Measurements from ENCODE around the gene RFTN1. TPM values are rescaled to one million over a fixed set of nuclear protein-coding genes. Genes with fewer than 3 reads are reported as not detected.

The RFTN1 gene
- total and polyA plus RNA-seq, 2 donors from 2014 or later, result 15.3 to 34.1 TPM

GRCh38 chr3:16398648-16399047 is 114.9 kb downstream of the RFTN1 start:
- peak overlapping the region in 1 of 2 donors; percentile 32 for H3K27ac ChIP-seq (ENCODE audit: low read depth in 2 of 2, low read length in 2 of 2)
- no peaks in the 10 kb centered on the region for H3K36me3 ChIP-seq (ENCODE audit: control insufficient read depth in 2 of 3, insufficient read depth in 3 of 3, low read length in 3 of 3)
- intact Hi-C loops (cut with DNase I), result no loop called here
- H3K27me3 ChIP-seq (ENCODE audit: control insufficient read depth, insufficient read depth, low read length), result no peaks in the 10 kb centered on the region
- TF ChIP-seq, protein P1, sequence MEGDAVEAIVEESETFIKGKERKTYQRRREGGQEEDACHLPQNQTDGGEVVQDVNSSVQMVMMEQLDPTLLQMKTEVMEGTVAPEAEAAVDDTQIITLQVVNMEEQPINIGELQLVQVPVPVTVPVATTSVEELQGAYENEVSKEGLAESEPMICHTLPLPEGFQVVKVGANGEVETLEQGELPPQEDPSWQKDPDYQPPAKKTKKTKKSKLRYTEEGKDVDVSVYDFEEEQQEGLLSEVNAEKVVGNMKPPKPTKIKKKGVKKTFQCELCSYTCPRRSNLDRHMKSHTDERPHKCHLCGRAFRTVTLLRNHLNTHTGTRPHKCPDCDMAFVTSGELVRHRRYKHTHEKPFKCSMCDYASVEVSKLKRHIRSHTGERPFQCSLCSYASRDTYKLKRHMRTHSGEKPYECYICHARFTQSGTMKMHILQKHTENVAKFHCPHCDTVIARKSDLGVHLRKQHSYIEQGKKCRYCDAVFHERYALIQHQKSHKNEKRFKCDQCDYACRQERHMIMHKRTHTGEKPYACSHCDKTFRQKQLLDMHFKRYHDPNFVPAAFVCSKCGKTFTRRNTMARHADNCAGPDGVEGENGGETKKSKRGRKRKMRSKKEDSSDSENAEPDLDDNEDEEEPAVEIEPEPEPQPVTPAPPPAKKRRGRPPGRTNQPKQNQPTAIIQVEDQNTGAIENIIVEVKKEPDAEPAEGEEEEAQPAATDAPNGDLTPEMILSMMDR (IDR thresholded peaks at IDR 0.05; ENCODE audit: borderline replicate concordance, extremely low read depth, insufficient read depth), result no peak
- peaks cover 0 to 10% (median 0%) of the 10 kb centered on the region in 3 donors for H3K4me1 ChIP-seq (ENCODE audit: control insufficient read depth in 2 of 3, insufficient read depth in 2 of 3, low read depth in 1 of 3, low read length in 3 of 3)
- no peak overlapping the region for H3K9ac ChIP-seq (ENCODE audit: low read length in 3 of 3)
- no peak for FAIRE-seq
- no peak for DNase-seq
- H3K9me3 ChIP-seq (ENCODE audit: control insufficient read depth in 2 of 3, insufficient read depth in 1 of 3, low read length in 3 of 3), result no peaks in the 10 kb centered on the region
- no peak overlapping the region for H3K4me3 ChIP-seq (ENCODE audit: low read length in 3 of 3)

DNA sequence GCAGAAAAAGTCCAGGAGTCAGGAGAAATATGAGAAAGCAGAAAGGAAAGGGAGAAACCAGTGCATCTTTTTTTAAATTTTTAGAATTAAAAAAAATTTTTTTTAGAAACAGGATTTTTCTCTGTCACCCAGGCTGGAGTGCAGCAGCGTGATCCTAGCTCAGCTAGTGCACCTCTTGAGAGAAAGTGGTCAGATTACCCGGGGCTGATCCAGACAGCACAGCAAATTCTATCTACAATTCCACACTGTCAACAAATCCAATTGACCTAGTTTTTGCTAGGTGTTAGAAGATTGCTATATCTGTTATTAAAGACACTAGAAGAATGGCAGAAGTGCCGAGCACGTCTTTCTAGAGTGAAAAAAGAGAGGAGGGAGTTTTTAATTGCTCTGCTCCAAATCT is 117.3 kb downstream of the RFTN1 start:
- FAIRE-seq (no peak), DNase-seq (no peak)
- TF ChIP-seq, protein P1 (IDR thresholded peaks at IDR 0.05; ENCODE audit: borderline replicate concordance, extremely low read depth, insufficient read depth), result no peak
- no peaks in the 10 kb centered on the region for H3K27me3 ChIP-seq (ENCODE audit: control insufficient read depth, insufficient read depth, low read length)
- no peak overlapping the region for H3K27ac ChIP-seq (ENCODE audit: low read depth in 2 of 2, low read length in 2 of 2)
- H3K9me3 ChIP-seq (ENCODE audit: control insufficient read depth in 2 of 3, insufficient read depth in 1 of 3, low read length in 3 of 3), result no peaks in the 10 kb centered on the region
- H3K4me3 ChIP-seq (ENCODE audit: low read length in 3 of 3), result no peak overlapping the region
- no peaks in the 10 kb centered on the region for H3K36me3 ChIP-seq (ENCODE audit: control insufficient read depth in 2 of 3, insufficient read depth in 3 of 3, low read length in 3 of 3)
- H3K9ac ChIP-seq (ENCODE audit: low read length in 3 of 3), result no peak overlapping the region
- intact Hi-C loops (cut with DNase I), result no loop called here
- H3K4me1 ChIP-seq (ENCODE audit: control insufficient read depth in 2 of 3, insufficient read depth in 2 of 3, low read depth in 1 of 3, low read length in 3 of 3), result peaks cover 0 to 12% (median 0%) of the 10 kb centered on the region in 3 donors

DNA sequence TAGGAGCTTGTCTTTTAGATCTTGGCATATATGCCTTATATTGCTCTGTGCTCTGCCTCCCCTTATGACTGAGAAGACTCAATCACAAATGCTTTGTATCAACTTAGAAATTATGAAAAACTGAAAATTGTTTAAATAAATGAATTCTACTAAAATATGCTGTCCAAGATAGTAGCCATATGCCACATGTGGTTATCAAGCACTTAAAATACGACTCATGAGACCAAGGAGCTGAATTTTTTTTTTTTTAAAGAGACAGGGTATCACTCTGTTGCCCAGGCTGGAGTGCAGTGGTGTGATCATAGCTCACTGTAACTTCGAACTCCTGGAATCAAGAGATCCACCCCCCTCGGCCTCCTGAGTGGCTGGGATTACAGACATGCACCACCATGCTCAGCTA is 118.3 kb downstream of the RFTN1 start:
- no peak overlapping the region for H3K4me3 ChIP-seq (ENCODE audit: low read length in 3 of 3)
- FAIRE-seq (no peak), DNase-seq (no peak)
- H3K9ac ChIP-seq (ENCODE audit: low read length in 3 of 3), result no peak overlapping the region
- no peaks in the 10 kb centered on the region for H3K36me3 ChIP-seq (ENCODE audit: control insufficient read depth in 2 of 3, insufficient read depth in 3 of 3, low read length in 3 of 3)
- H3K4me1 ChIP-seq (ENCODE audit: control insufficient read depth in 2 of 3, insufficient read depth in 2 of 3, low read depth in 1 of 3, low read length in 3 of 3), result peaks cover 0 to 10% (median 0%) of the 10 kb centered on the region in 3 donors
- TF ChIP-seq, protein P1 (IDR thresholded peaks at IDR 0.05; ENCODE audit: borderline replicate concordance, extremely low read depth, insufficient read depth), result no peak
- H3K9me3 ChIP-seq (ENCODE audit: control insufficient read depth in 2 of 3, insufficient read depth in 1 of 3, low read length in 3 of 3), result no peaks in the 10 kb centered on the region
- H3K27me3 ChIP-seq (ENCODE audit: control insufficient read depth, insufficient read depth, low read length), result no peaks in the 10 kb centered on the region
- intact Hi-C loops (cut with DNase I), result no loop called here
- H3K27ac ChIP-seq (ENCODE audit: low read depth in 2 of 2, low read length in 2 of 2), result no peak overlapping the region

DNA sequence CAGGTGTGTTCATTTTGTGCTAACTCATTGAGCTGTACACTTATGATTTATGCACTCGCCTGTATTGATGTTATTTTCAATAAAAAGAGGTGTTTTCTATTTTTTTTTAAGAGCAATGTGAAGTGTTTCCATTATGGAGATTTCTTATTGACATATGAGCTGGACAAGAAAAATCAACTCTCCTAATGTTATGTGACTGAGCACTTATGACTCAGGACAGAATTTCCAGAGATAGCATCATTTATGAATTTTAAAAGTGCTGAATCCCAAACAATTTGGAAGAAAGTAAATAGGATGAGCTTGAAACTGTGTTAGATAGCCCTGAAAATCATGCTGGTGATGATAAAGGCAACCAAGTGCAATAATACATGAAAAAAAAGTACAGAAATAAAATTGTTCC is 118.9 kb downstream of the RFTN1 start:
- H3K4me3 ChIP-seq (ENCODE audit: low read length in 3 of 3), result no peak overlapping the region

More for the DNA sequence above, 118.9 kb downstream of the RFTN1 start:
- Histone ChIP-seq H3K27me3 (ENCODE audit: control insufficient read depth, insufficient read depth, low read length) (no peaks in the 10 kb centered on the region), H3K9me3 (ENCODE audit: control insufficient read depth in 2 of 3, insufficient read depth in 1 of 3, low read length in 3 of 3) (no peaks in the 10 kb centered on the region), H3K4me1 (ENCODE audit: control insufficient read depth in 2 of 3, insufficient read depth in 2 of 3, low read depth in 1 of 3, low read length in 3 of 3) (peaks cover 0 to 4% (median 0%) of the 10 kb centered on the region in 3 donors), H3K27ac (ENCODE audit: low read depth in 2 of 2, low read length in 2 of 2) (no peak overlapping the region), H3K9ac (ENCODE audit: low read length in 3 of 3) (no peak overlapping the region), H3K36me3 (ENCODE audit: control insufficient read depth in 2 of 3, insufficient read depth in 3 of 3, low read length in 3 of 3) (no peaks in the 10 kb centered on the region)
- no peak for FAIRE-seq
- TF ChIP-seq, protein P1 (IDR thresholded peaks at IDR 0.05; ENCODE audit: borderline replicate concordance, extremely low read depth, insufficient read depth), result no peak
- intact Hi-C loops (cut with DNase I), result no loop called here
- DNase-seq, result no peak
